Activated T-cell treated with anti-CD3 and anti-CD28 coated beads, Interleukin-2, amount 50 U/mL, for 24 hours (primary cell): ENCODE data around the gene ADCY5.

Source experiments
- DNase-seq: peaks from one replicate; pipeline ENCODE4 v3.0.0-alpha.2; 2020
- H3K27ac Mint-ChIP-seq: 2 replicates; pipeline ENCODE4 v1.8.0; 2020; ENCODE audit warnings: mild to moderate bottlenecking, mixed read lengths
- H3K27me3 Mint-ChIP-seq: 2 replicates; pipeline ENCODE4 v1.8.0; 2020; ENCODE audit warnings: mixed read lengths
- H3K36me3 Mint-ChIP-seq: 2 replicates; pipeline ENCODE4 v1.8.0; 2020; ENCODE audit warnings: low read depth, mixed read lengths
- H3K4me1 Mint-ChIP-seq: 2 replicates; pipeline ENCODE4 v1.8.0; 2020; ENCODE audit warnings: low read depth, mixed read lengths
- H3K4me3 Mint-ChIP-seq: 2 replicates; pipeline ENCODE4 v1.8.0; 2020; ENCODE audit warnings: mild to moderate bottlenecking, moderate library complexity, mixed read lengths
- H3K9me3 Mint-ChIP-seq: 2 replicates; pipeline ENCODE4 v1.8.0; 2020; ENCODE audit warnings: mixed read lengths

The ADCY5 gene

DNA sequence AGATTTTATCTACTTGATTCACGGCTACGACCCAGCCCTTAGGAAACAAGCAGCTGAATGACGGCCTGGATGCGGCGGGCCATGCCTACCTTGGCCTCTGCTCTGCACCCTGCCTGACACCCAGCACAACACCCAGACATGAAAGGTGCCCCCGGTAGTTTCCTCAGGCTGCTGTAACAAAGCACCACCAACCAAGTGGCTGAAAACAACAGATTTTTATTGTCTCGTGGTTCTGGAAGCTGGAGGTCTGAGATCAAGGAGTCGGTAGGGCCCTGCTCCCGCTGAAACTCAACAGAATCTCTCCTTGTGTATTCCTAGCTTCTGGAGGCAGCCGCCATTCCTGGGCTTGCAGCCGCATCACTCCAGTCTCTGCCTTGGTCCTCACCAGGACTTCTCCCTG lies 111.7 kb downstream of the ADCY5 start:
- Mint-ChIP-seq H3K27ac (no peak overlapping the region), H3K27me3 (no peaks in the 10 kb centered on the region), H3K4me1 (peaks cover 7% of the 10 kb centered on the region), H3K9me3 (no peaks in the 10 kb centered on the region), H3K4me3 (no peak overlapping the region), H3K36me3 (no peaks in the 10 kb centered on the region)
- no peak for DNase-seq

GRCh38 chr3:123336441-123336851 lies 112.4 kb downstream of the ADCY5 start:
- Mint-ChIP-seq H3K9me3 (no peaks in the 10 kb centered on the region), H3K4me1 (peaks cover 7% of the 10 kb centered on the region), H3K27ac (no peak overlapping the region), H3K36me3 (no peaks in the 10 kb centered on the region), H3K4me3 (no peak overlapping the region), H3K27me3 (no peaks in the 10 kb centered on the region)
- DNase-seq, result no peak

DNA sequence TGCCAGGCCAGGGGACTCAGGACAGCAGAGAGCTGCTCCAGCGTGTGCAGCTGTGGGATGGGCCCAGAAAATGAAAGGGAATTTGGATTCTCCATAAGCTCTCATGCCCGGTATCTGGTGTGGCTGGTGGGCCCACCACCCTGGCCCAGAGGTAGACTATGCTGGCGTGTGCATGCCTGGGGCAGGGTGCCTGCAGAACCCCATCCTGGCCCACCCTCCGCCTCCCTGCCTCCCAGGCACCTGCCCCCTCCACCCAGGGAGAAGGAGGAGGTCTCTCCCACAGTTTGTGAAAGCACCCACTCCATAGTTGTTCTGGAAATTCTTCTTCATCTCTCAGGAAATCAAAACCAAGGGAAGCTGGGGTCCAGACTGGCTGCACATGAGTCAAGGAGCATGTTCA lies 112.9 kb downstream of the ADCY5 start:
- no peak for DNase-seq
- Mint-ChIP-seq H3K4me1 (peaks cover 7% of the 10 kb centered on the region), H3K4me3 (no peak overlapping the region), H3K27me3 (no peaks in the 10 kb centered on the region), H3K36me3 (no peaks in the 10 kb centered on the region), H3K27ac (no peak overlapping the region), H3K9me3 (no peaks in the 10 kb centered on the region)

DNA sequence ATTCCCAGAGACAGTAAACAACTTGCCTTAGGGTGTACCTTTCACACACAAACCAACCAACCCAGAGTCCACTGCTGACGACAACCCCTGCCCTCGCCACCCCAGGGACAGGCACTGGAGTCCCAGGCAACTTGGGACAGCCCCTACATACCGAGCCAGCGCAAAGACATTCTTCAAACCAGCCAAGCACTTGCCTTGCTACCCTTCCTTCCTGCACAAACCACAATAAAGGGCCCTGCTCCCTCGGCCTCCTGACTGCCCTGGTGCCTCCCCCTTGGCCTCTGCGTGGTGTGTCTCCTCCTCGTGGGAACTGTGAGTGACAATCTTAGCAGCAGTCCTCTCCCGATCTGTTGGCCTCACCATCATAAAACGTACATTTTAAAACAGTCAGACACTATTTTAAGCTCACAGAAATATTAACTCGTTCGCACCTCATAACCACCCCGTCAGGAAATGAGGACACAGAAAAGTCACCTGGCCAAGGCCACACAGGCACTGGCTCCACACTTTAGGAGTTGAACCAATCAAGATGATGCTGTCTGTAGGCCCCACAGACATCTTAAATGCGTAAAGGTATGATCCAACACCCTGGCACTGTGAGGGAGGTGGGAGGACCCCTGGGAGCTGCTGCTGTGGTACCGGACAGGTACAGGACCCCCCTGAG lies 113.8 kb downstream of the ADCY5 start:
- no peak overlapping the region for H3K4me3 Mint-ChIP-seq
- DNase-seq, result no peak
- peaks cover 7% of the 10 kb centered on the region for H3K4me1 Mint-ChIP-seq
- H3K27ac Mint-ChIP-seq, result no peak overlapping the region
- H3K27me3 Mint-ChIP-seq, result no peaks in the 10 kb centered on the region
- no peaks in the 10 kb centered on the region for H3K36me3 Mint-ChIP-seq
- no peaks in the 10 kb centered on the region for H3K9me3 Mint-ChIP-seq

GRCh38 chr3:123334056-123334455 lies 114.8 kb downstream of the ADCY5 start:
- peaks cover 7% of the 10 kb centered on the region for H3K4me1 Mint-ChIP-seq
- H3K4me3 Mint-ChIP-seq, result no peak overlapping the region
- no peak overlapping the region for H3K27ac Mint-ChIP-seq

GRCh38 chr3:123333401-123333800 lies 115.5 kb downstream of the ADCY5 start:
- peaks cover 6% of the 10 kb centered on the region for H3K27me3 Mint-ChIP-seq
- peaks cover 7% of the 10 kb centered on the region for H3K4me1 Mint-ChIP-seq
- H3K9me3 Mint-ChIP-seq, result no peaks in the 10 kb centered on the region
- H3K27ac Mint-ChIP-seq, result no peak overlapping the region
- H3K4me3 Mint-ChIP-seq, result no peak overlapping the region
- DNase-seq, result no peak
- no peaks in the 10 kb centered on the region for H3K36me3 Mint-ChIP-seq

More at GRCh38 chr3:123334056-123334455, 114.8 kb downstream of the ADCY5 start:
- H3K36me3 Mint-ChIP-seq, result no peaks in the 10 kb centered on the region
- DNase-seq, result no peak
- no peaks in the 10 kb centered on the region for H3K9me3 Mint-ChIP-seq
- H3K27me3 Mint-ChIP-seq, result no peaks in the 10 kb centered on the region

DNA sequence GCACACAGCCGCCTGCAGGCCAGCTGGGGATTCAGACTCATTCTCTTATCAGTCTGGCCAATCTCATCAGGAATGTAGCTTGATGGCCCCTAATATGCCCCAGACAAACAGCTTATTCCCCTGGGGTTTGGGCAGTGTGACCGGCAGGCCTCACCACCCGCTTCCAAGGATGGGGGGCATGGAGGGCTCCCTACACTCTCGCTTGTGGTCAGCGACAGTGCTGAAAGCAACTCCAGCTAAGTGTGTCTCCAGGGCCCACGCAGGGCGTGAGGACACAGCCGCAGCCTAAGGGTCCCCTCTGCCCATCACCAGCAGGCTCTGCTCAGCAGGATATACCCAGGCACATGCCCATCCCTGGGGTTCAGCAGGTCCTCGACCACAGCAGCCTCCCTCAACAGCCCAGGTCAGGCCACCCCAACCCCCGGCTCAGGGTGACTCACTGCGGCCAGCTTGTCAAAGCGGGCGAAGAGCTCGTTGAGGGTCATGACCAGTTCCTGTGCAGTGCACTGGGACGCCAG lies 116.7 kb downstream of the ADCY5 start:
- DNase-seq, result no peak
- Mint-ChIP-seq H3K27ac (no peak overlapping the region), H3K4me1 (peaks cover 7% of the 10 kb centered on the region), H3K27me3 (peaks cover 12% of the 10 kb centered on the region), H3K36me3 (no peaks in the 10 kb centered on the region), H3K9me3 (no peaks in the 10 kb centered on the region), H3K4me3 (no peak overlapping the region)

DNA sequence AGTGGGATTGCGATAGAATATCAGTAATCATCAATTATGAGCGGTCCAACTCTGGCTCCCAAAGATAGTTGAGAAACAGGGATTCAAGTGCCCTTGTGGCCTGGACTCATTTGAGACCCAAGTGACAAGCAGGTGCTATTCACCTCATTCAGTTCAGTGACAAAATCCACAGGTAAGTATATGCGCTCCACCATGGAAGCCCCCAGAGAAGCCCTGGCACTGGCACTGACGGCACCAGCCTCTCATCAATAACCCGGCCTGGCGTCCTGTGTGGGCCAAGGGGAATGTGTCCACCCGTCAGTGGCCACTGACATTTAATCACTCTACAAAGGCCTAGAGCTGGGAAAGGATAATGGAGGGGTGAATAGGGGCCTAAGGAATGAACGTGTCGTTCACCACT lies 117.2 kb downstream of the ADCY5 start:
- H3K4me1 Mint-ChIP-seq, result peaks cover 7% of the 10 kb centered on the region

DNA sequence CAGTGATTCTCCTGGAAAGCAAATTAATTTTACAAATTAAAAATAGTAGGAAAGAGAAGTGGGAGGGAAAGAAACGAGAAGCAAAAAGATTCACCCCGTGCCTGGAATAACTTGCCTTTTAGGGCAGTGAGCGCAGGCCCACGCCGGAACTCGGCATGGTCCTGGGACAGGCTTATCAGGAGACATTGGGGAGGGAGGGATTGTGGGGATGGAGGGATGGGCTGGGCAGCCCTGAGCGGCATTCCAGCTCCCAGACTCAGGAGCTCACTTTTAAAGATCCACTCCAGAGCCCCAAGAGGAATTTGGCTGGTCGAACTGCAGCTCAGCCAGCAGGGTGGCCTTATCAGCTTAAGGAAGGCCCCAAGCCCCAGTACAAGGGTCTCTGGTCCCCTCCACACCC lies 117.9 kb downstream of the ADCY5 start:
- no peak for DNase-seq
- no peaks in the 10 kb centered on the region for H3K36me3 Mint-ChIP-seq
- H3K27ac Mint-ChIP-seq, result no peak overlapping the region
- H3K27me3 Mint-ChIP-seq, result peaks cover 12% of the 10 kb centered on the region
- H3K4me3 Mint-ChIP-seq, result no peak overlapping the region
- H3K9me3 Mint-ChIP-seq, result no peaks in the 10 kb centered on the region
- peaks cover 7% of the 10 kb centered on the region for H3K4me1 Mint-ChIP-seq

More for the DNA sequence above, 117.2 kb downstream of the ADCY5 start:
- Mint-ChIP-seq H3K36me3 (no peaks in the 10 kb centered on the region), H3K9me3 (no peaks in the 10 kb centered on the region), H3K27ac (no peak overlapping the region), H3K27me3 (peaks cover 12% of the 10 kb centered on the region), H3K4me3 (no peak overlapping the region)
- no peak for DNase-seq

DNA sequence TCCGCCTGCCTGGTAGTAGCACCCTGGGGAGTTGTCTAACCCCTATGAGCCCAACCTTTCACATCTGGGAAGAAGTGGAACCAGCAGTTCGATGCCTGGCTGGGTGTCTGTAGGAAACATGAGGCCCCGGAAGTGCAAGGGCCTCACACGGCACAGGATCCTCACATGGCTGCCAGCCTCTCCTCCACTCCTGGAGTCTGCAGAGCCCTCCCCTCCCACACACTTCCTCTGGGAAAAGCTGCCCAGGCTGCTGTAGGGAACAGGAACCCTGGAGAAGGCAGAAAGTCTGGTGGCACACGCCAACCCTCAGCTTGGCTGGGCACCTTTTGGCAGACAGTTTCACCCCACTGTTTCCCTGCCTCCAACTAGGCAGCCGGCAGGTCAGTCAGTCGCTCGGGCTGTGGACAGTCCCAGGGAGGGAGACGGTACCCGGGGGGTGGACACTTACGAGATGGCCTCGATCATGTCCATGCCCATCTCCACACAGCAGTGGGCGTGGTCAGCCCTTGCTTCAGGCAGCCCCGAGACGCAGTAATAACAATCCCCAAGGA lies 118.4 kb downstream of the ADCY5 start:
- Mint-ChIP-seq H3K27ac (no peak overlapping the region), H3K4me3 (no peak overlapping the region), H3K36me3 (no peaks in the 10 kb centered on the region), H3K27me3 (peaks cover 12% of the 10 kb centered on the region), H3K4me1 (peaks cover 7% of the 10 kb centered on the region), H3K9me3 (no peaks in the 10 kb centered on the region)
- DNase-seq, result no peak

DNA sequence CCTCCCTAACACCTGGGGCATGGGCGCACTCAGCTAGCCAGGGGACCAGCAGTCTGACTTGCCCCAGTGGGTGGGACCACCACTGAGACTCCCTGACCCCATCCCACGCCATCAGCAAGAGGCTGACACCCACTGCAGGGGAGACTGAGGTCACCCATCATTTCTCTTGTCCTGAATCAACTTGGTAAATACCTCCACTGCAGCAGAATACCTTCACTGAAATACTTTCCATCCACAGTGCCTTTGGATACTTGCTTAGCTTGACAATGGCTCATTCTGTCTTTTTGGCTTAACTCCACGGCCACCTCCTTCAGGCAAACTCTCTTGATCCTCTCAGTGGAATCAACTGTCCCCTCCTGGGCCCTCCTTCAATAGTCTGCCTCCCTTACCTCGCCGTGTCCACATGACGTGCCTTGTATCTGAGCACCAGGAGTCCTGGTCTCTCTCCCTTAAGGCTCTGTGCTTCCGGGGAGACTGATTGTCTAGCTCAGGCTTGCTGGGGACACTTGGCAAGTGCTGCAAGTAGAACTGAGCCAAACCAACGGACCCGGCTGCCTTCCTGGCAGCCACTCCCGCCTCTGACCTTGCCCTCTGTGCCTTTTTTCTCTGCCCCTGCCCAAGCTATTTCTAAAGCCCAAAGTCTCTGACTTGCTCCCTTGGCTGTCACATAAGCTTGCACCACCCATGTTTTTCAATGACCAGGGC lies 119.1 kb downstream of the ADCY5 start:
- peaks cover 12% of the 10 kb centered on the region for H3K27me3 Mint-ChIP-seq
- H3K36me3 Mint-ChIP-seq, result no peaks in the 10 kb centered on the region
- DNase-seq, result no peak
- no peak overlapping the region for H3K4me3 Mint-ChIP-seq
- H3K4me1 Mint-ChIP-seq, result peaks cover under 1% of the 10 kb centered on the region
- H3K27ac Mint-ChIP-seq, result no peak overlapping the region
- no peaks in the 10 kb centered on the region for H3K9me3 Mint-ChIP-seq

- Mint-ChIP-seq H3K9me3 (no peaks in the 10 kb centered on the region), H3K36me3 (no peaks in the 10 kb centered on the region), H3K27me3 (peaks cover 12% of the 10 kb centered on the region), H3K4me1 (no peaks in the 10 kb centered on the region), H3K27ac (no peak overlapping the region), H3K4me3 (no peak overlapping the region)
- peak; percentile 85 for DNase-seq
Observed at GRCh38 chr3:123328851-123329635, 119.8 kb downstream of the ADCY5 start.

GRCh38 chr3:123327956-123328850 lies 120.7 kb downstream of the ADCY5 start:
- Mint-ChIP-seq H3K4me1 (no peaks in the 10 kb centered on the region), H3K36me3 (no peaks in the 10 kb centered on the region), H3K4me3 (no peak overlapping the region), H3K27ac (no peak overlapping the region), H3K27me3 (peaks cover 12% of the 10 kb centered on the region), H3K9me3 (no peaks in the 10 kb centered on the region)
- no peak for DNase-seq

GRCh38 chr3:123327480-123327879 lies 121.4 kb downstream of the ADCY5 start:
- Mint-ChIP-seq H3K36me3 (no peaks in the 10 kb centered on the region), H3K4me3 (no peak overlapping the region), H3K27ac (no peak overlapping the region), H3K4me1 (no peaks in the 10 kb centered on the region), H3K27me3 (peaks cover 12% of the 10 kb centered on the region), H3K9me3 (no peaks in the 10 kb centered on the region)
- DNase-seq, result no peak
